ENCODE data around the gene INPPL1. TPM values are rescaled to one million over a fixed set of nuclear protein-coding genes. Genes with fewer than 3 reads are reported as not detected.
A peak's percentile ranks its signal among the peaks of the same experiment; 100 is the strongest.
"Not testable (repeated sequence)": the region's sequence is repeated elsewhere in the genome, so short reads cannot be mapped to it uniquely, and the experiment has no call there.

The INPPL1 gene
- polyA plus RNA-seq (ENCODE audit: insufficient read length in 4 of 4): 100 to 1,000 TPM; 122 to 185 (median 163) TPM

GRCh38 chr11:72224564-72225410 is at the start of gene INPPL1:
TSS of gene INPPL1 (plus strand) at chr11:72224767. CDS start at chr11:72224985, 218 bp downstream.
- no peak for DNase-seq (ENCODE audit: low read depth in 4 of 4, low spot score in 3 of 4)

- DNase-seq (ENCODE audit: low read depth in 4 of 4, low spot score in 3 of 4): no peak
These were observed 46.9 kb upstream of the INPPL1 start for GRCh38 chr11:72177656-72178055.

GRCh38 chr11:72179049-72179803 is 45.3 kb upstream of the INPPL1 start:
- no peak for DNase-seq (ENCODE audit: low read depth in 4 of 4, low spot score in 3 of 4)

GRCh38 chr11:72179804-72180396 is 44.7 kb upstream of the INPPL1 start:
- no peak for DNase-seq (ENCODE audit: low read depth in 4 of 4, low spot score in 3 of 4)

GRCh38 chr11:72180892-72181552 is 43.5 kb upstream of the INPPL1 start:
- DNase-seq (ENCODE audit: low read depth in 4 of 4, low spot score in 3 of 4): not testable (repeated sequence)

- DNase-seq (ENCODE audit: low read depth in 4 of 4, low spot score in 3 of 4): not testable (repeated sequence)
These were observed 43.0 kb upstream of the INPPL1 start for GRCh38 chr11:72181553-72181958.

- DNase-seq (ENCODE audit: low read depth in 4 of 4, low spot score in 3 of 4): no peak
These were observed 36.3 kb upstream of the INPPL1 start for GRCh38 chr11:72188267-72188666.

GRCh38 chr11:72189455-72190250 is 34.9 kb upstream of the INPPL1 start:
- peak in 3 of 4 donors; percentile 40 to 46 (median 43) for DNase-seq (ENCODE audit: low read depth in 4 of 4, low spot score in 3 of 4)

- no peak for DNase-seq (ENCODE audit: low read depth in 4 of 4, low spot score in 3 of 4)
These were observed 33.9 kb upstream of the INPPL1 start for GRCh38 chr11:72190631-72191071.

GRCh38 chr11:72191961-72192381 is 32.6 kb upstream of the INPPL1 start, which contains the start of gene FOLR1:
TSS of gene FOLR1 (plus strand) at chr11:72192140. CDS start at chr11:72192174, 34 bp downstream.
- DNase-seq (ENCODE audit: low read depth in 4 of 4, low spot score in 3 of 4): no peak

- no peak for DNase-seq (ENCODE audit: low read depth in 4 of 4, low spot score in 3 of 4)
These were observed 28.9 kb upstream of the INPPL1 start for GRCh38 chr11:72195518-72196270.

GRCh38 chr11:72201445-72201844 is 23.1 kb upstream of the INPPL1 start:
- not testable (repeated sequence) for DNase-seq (ENCODE audit: low read depth in 4 of 4, low spot score in 3 of 4)

- DNase-seq (ENCODE audit: low read depth in 4 of 4, low spot score in 3 of 4): no peak
These were observed 22.0 kb upstream of the INPPL1 start for GRCh38 chr11:72202571-72202970.

- no peak for DNase-seq (ENCODE audit: low read depth in 4 of 4, low spot score in 3 of 4)
These were observed 21.4 kb upstream of the INPPL1 start for GRCh38 chr11:72203163-72203562.

- no peak for DNase-seq (ENCODE audit: low read depth in 4 of 4, low spot score in 3 of 4)
These were observed 19.7 kb upstream of the INPPL1 start for GRCh38 chr11:72204886-72205285.

- DNase-seq (ENCODE audit: low read depth in 4 of 4, low spot score in 3 of 4): not testable (repeated sequence)
These were observed 17.8 kb upstream of the INPPL1 start for GRCh38 chr11:72206794-72207193.

- DNase-seq (ENCODE audit: low read depth in 4 of 4, low spot score in 3 of 4): no peak
These were observed 16.3 kb upstream of the INPPL1 start for GRCh38 chr11:72208281-72208680.

GRCh38 chr11:72209101-72209500 is 15.5 kb upstream of the INPPL1 start:
- DNase-seq (ENCODE audit: low read depth in 4 of 4, low spot score in 3 of 4): no peak

- DNase-seq (ENCODE audit: low read depth in 4 of 4, low spot score in 3 of 4): no peak
These were observed 7.9 kb upstream of the INPPL1 start, which contains the start of gene FOLR2 for GRCh38 chr11:72216638-72217037. TSS of gene FOLR2 (plus strand) at chr11:72216794. CDS start at chr11:72218585, 1,791 bp downstream.

All from left renal pelvis (tissue), 4 donors.